ENCODE measurements around the gene SLC7A11. TPM values are rescaled to one million over a fixed set of nuclear protein-coding genes. Genes with fewer than 3 reads are reported as not detected.

SLC7A11 gene
- total and polyA plus RNA-seq, 5 donors from 2014 or later = 0.02 to 0.07 TPM; not detected in 3

DNA sequence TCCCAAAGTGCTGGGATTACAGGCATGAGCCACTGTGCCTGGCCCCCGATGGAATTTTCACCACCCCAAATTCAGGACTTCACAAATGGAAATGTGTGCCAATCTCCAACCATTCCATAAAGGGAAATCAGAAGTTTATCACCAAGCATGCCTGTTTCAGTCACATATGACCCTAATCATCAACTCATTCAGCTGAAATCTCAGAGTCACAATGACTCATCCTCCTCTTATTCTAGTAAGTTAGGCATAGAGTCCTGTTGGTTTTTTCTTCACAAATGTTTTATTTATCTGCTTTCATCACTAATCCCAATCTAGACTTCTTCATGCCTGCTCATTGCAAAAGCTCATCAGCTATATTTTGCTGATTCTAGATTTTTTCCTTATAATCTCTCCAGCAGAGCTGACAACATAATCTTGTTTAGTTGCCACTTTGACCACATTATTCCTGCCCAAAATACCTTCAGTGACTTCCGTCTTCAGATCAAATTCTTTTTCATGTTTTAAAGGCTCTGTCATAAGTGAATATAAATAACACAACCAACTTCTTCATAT, 83.3 kb downstream of the SLC7A11 start:
- H3K27me3 ChIP-seq (ENCODE audit: control insufficient read depth, insufficient read depth, low read length) = no peaks in the 10 kb centered on the region
- DNase-seq = no peak
- H3K27ac ChIP-seq (ENCODE audit: insufficient read depth, low read length, poor library complexity, severe bottlenecking) = no peak overlapping the region
- Mint-ChIP-seq H3K27ac (no peak overlapping the region), H3K27me3 (no peaks in the 10 kb centered on the region), H3K9me3 (peaks cover 0 to 10% (median 2%) of the 10 kb centered on the region in 7 donors), H3K4me1 (no peaks in the 10 kb centered on the region), H3K36me3 (no peaks in the 10 kb centered on the region), H3K4me3 (no peak overlapping the region)
- H3K36me3 ChIP-seq (ENCODE audit: control insufficient read depth, insufficient read depth, low read length) = no peaks in the 10 kb centered on the region
- H3K4me3 ChIP-seq (ENCODE audit: low read depth, low read length) = no peak overlapping the region
- H3K4me1 ChIP-seq (ENCODE audit: control insufficient read depth, insufficient read depth, low read length, poor library complexity, severe bottlenecking) = no peaks in the 10 kb centered on the region
- H3K9me3 ChIP-seq (ENCODE audit: control insufficient read depth in 2 of 2, low read length in 2 of 2) = no peaks in the 10 kb centered on the region
- no peak for ATAC-seq (ENCODE audit: low read depth in 2 of 2)

DNA sequence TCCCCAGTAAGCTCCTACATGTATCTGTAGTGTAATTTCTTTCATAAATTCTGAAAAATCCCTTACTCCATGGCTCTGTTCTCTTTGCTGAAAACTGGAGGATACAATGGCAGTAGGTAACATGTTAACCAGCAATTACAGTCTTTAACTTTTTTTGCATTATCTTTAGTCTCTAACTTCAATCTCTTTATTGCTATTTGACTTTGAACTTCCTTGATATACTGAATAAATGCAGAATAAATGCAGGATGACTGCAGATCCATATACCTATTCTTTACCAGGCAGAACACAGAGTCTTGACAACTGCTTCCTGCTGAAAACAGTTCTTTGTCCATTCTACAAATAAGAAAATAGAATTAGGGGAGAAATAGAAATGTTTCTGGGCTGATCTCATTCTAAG, 101.3 kb downstream of the SLC7A11 start:
- Histone ChIP-seq H3K27me3 (ENCODE audit: control insufficient read depth, insufficient read depth, low read length) (no peaks in the 10 kb centered on the region), H3K4me1 (ENCODE audit: control insufficient read depth, insufficient read depth, low read length, poor library complexity, severe bottlenecking) (no peaks in the 10 kb centered on the region), H3K27ac (ENCODE audit: insufficient read depth, low read length, poor library complexity, severe bottlenecking) (no peak overlapping the region), H3K4me3 (ENCODE audit: low read depth, low read length) (no peak overlapping the region), H3K36me3 (ENCODE audit: control insufficient read depth, insufficient read depth, low read length) (no peaks in the 10 kb centered on the region), H3K9me3 (ENCODE audit: control insufficient read depth in 2 of 2, low read length in 2 of 2) (no peaks in the 10 kb centered on the region)
- no peaks in the 10 kb centered on the region for H3K27me3 Mint-ChIP-seq
- no peaks in the 10 kb centered on the region for H3K36me3 Mint-ChIP-seq
- no peak overlapping the region for H3K4me3 Mint-ChIP-seq
- ATAC-seq (ENCODE audit: low read depth in 2 of 2) (no peak), DNase-seq (no peak)
- no peaks in the 10 kb centered on the region for H3K4me1 Mint-ChIP-seq
- peaks cover 0 to 17% (median 2%) of the 10 kb centered on the region in 7 donors for H3K9me3 Mint-ChIP-seq
- H3K27ac Mint-ChIP-seq = no peak overlapping the region

DNA sequence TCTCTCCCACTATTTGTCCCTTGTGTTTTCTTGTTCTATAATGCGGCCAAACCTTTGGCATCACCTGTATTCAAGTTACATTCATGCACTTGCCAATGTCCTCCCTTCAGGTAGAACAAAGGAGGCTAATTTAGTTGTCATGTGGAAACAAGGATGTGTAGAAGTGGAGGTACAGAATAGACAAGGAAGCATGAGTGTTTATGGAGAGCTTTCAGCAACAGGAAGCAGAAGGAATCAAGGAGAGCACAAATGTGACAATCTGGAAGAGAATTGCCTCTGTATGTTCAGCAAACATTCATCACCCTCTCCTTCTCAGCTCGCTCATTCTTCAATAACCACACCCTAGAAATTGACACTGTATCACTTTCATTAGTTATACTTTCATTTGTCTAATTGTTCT, 103.4 kb downstream of the SLC7A11 start:
- Histone ChIP-seq H3K4me3 (ENCODE audit: low read depth, low read length) (no peak overlapping the region), H3K27me3 (ENCODE audit: control insufficient read depth, insufficient read depth, low read length) (no peaks in the 10 kb centered on the region), H3K36me3 (ENCODE audit: control insufficient read depth, insufficient read depth, low read length) (no peaks in the 10 kb centered on the region), H3K4me1 (ENCODE audit: control insufficient read depth, insufficient read depth, low read length, poor library complexity, severe bottlenecking) (no peaks in the 10 kb centered on the region), H3K9me3 (ENCODE audit: control insufficient read depth in 2 of 2, low read length in 2 of 2) (no peaks in the 10 kb centered on the region), H3K27ac (ENCODE audit: insufficient read depth, low read length, poor library complexity, severe bottlenecking) (no peak overlapping the region)
- ATAC-seq (ENCODE audit: low read depth in 2 of 2) (no peak), DNase-seq (no peak)
- no peaks in the 10 kb centered on the region for H3K36me3 Mint-ChIP-seq
- no peak overlapping the region for H3K4me3 Mint-ChIP-seq
- peaks cover 0 to 17% (median 3%) of the 10 kb centered on the region in 7 donors for H3K9me3 Mint-ChIP-seq
- no peaks in the 10 kb centered on the region for H3K27me3 Mint-ChIP-seq
- H3K4me1 Mint-ChIP-seq = no peaks in the 10 kb centered on the region
- H3K27ac Mint-ChIP-seq = no peak overlapping the region

DNA sequence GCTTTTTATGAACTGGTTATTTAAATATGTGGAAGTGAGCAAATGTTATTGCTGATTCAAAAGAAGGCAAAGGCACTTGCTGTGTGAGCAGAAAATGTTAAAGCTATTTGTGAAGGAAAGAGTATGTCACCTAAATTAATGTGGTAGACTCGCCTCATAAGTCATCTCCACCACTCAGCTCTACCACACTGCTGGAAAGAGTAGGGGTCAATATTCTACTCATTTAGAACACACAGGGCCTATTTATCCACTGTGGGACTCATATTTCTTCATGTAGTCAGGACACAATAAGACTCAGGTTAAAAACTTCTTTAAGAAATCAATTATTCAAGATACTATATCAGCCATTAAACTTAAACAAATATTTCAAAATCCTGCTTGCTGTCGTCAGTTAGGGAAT, 106.5 kb downstream of the SLC7A11 start:
- Mint-ChIP-seq H3K9me3 (peaks cover 2 to 25% (median 8%) of the 10 kb centered on the region in 7 donors), H3K27me3 (no peaks in the 10 kb centered on the region), H3K27ac (no peak overlapping the region), H3K4me1 (no peaks in the 10 kb centered on the region), H3K36me3 (no peaks in the 10 kb centered on the region), H3K4me3 (no peak overlapping the region)
- Histone ChIP-seq H3K4me1 (ENCODE audit: control insufficient read depth, insufficient read depth, low read length, poor library complexity, severe bottlenecking) (no peaks in the 10 kb centered on the region), H3K36me3 (ENCODE audit: control insufficient read depth, insufficient read depth, low read length) (no peaks in the 10 kb centered on the region), H3K9me3 (ENCODE audit: control insufficient read depth in 2 of 2, low read length in 2 of 2) (no peaks in the 10 kb centered on the region), H3K27me3 (ENCODE audit: control insufficient read depth, insufficient read depth, low read length) (no peaks in the 10 kb centered on the region), H3K4me3 (ENCODE audit: low read depth, low read length) (no peak overlapping the region), H3K27ac (ENCODE audit: insufficient read depth, low read length, poor library complexity, severe bottlenecking) (no peak overlapping the region)
- no peak for DNase-seq
- ATAC-seq (ENCODE audit: low read depth in 2 of 2) = no peak

DNA sequence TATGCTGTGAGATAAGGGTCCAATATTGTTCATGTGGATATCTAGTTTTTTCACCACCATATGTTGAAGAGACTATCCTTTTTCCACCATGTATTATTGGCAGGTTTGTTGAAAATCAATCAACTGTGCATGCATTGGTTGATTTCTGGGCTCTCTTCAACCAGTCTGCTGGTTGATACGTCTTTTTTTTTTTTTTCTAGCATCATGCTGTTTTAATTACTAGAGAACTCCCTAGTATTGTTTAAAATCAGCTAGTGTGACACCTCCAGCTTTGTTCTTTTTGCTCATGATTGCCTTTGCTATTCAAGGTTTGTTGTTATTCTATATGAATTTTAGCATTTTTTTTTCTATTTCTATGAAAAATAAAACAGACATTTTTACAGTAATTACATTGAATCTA, 123.9 kb downstream of the SLC7A11 start:
- DNase-seq (no peak), ATAC-seq (ENCODE audit: low read depth in 2 of 2) (no peak)
- Mint-ChIP-seq H3K4me1 (no peaks in the 10 kb centered on the region), H3K36me3 (no peaks in the 10 kb centered on the region), H3K4me3 (no peak overlapping the region), H3K9me3 (peaks cover 0 to 13% (median 2%) of the 10 kb centered on the region in 7 donors), H3K27me3 (peaks cover 4% of the 10 kb centered on the region), H3K27ac (no peak overlapping the region)
- H3K36me3 ChIP-seq (ENCODE audit: control insufficient read depth, insufficient read depth, low read length) = no peaks in the 10 kb centered on the region
- no peaks in the 10 kb centered on the region for H3K27me3 ChIP-seq (ENCODE audit: control insufficient read depth, insufficient read depth, low read length)
- no peaks in the 10 kb centered on the region for H3K4me1 ChIP-seq (ENCODE audit: control insufficient read depth, insufficient read depth, low read length, poor library complexity, severe bottlenecking)
- no peak overlapping the region for H3K27ac ChIP-seq (ENCODE audit: insufficient read depth, low read length, poor library complexity, severe bottlenecking)
- H3K4me3 ChIP-seq (ENCODE audit: low read depth, low read length) = no peak overlapping the region
- no peaks in the 10 kb centered on the region for H3K9me3 ChIP-seq (ENCODE audit: control insufficient read depth in 2 of 2, low read length in 2 of 2)

DNA sequence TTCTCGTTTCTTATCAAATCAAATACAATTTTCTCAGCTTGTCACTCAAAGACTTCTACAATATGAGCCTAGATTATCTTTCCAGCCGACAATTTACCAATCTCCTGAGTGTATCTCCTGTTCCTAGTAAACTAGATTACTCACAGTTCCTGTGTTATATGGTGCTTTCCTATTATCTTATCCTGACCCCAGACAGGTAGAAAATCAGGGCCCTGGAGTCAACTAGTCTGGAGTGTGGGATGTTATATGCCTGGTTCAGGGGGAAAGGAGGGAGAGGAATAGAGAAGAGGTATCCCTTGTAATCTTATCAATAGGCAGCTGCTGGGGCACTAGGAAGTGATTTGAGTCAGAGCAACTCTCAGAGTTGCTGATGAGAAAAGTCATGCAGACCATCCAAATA, 127.1 kb downstream of the SLC7A11 start:
- no peaks in the 10 kb centered on the region for H3K9me3 ChIP-seq (ENCODE audit: control insufficient read depth in 2 of 2, low read length in 2 of 2)
- Mint-ChIP-seq H3K27me3 (peaks cover 4% of the 10 kb centered on the region), H3K27ac (no peak overlapping the region), H3K4me1 (no peaks in the 10 kb centered on the region), H3K9me3 (peaks cover 0 to 11% (median 0%) of the 10 kb centered on the region in 7 donors), H3K36me3 (no peaks in the 10 kb centered on the region), H3K4me3 (no peak overlapping the region)
- no peak for ATAC-seq (ENCODE audit: low read depth in 2 of 2)
- no peak for DNase-seq
- H3K4me1 ChIP-seq (ENCODE audit: control insufficient read depth, insufficient read depth, low read length, poor library complexity, severe bottlenecking) = no peaks in the 10 kb centered on the region
- no peak overlapping the region for H3K27ac ChIP-seq (ENCODE audit: insufficient read depth, low read length, poor library complexity, severe bottlenecking)
- H3K36me3 ChIP-seq (ENCODE audit: control insufficient read depth, insufficient read depth, low read length) = no peaks in the 10 kb centered on the region
- no peak overlapping the region for H3K4me3 ChIP-seq (ENCODE audit: low read depth, low read length)
- no peaks in the 10 kb centered on the region for H3K27me3 ChIP-seq (ENCODE audit: control insufficient read depth, insufficient read depth, low read length)

DNA sequence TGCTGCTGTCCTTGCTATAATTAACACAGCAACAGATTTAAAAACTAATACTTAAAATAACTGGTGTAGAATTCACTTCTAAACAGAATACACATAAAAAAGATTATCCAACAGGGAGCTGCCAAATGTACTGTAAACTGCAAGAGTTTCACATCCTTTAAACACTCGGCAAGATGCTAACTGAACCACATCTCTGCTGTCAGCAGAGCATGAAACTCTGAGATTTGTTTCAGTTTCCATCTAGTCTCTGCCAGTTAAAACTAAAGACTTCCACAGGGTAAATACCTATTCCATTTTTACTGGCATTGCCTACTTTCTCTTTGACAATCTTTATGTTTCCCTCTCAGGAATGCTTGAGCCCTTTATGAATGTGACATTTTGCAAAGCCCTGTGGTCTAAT, 127.7 kb downstream of the SLC7A11 start:
- Mint-ChIP-seq H3K4me3 (no peak overlapping the region), H3K27ac (no peak overlapping the region), H3K36me3 (no peaks in the 10 kb centered on the region), H3K9me3 (peaks cover 0 to 8% (median 0%) of the 10 kb centered on the region in 7 donors), H3K4me1 (no peaks in the 10 kb centered on the region), H3K27me3 (peaks cover 4% of the 10 kb centered on the region)
- DNase-seq = no peak
- no peaks in the 10 kb centered on the region for H3K4me1 ChIP-seq (ENCODE audit: control insufficient read depth, insufficient read depth, low read length, poor library complexity, severe bottlenecking)
- H3K4me3 ChIP-seq (ENCODE audit: low read depth, low read length) = no peak overlapping the region
- H3K36me3 ChIP-seq (ENCODE audit: control insufficient read depth, insufficient read depth, low read length) = no peaks in the 10 kb centered on the region
- H3K27me3 ChIP-seq (ENCODE audit: control insufficient read depth, insufficient read depth, low read length) = no peaks in the 10 kb centered on the region
- H3K27ac ChIP-seq (ENCODE audit: insufficient read depth, low read length, poor library complexity, severe bottlenecking) = no peak overlapping the region
- ATAC-seq (ENCODE audit: low read depth in 2 of 2) = no peak
- no peaks in the 10 kb centered on the region for H3K9me3 ChIP-seq (ENCODE audit: control insufficient read depth in 2 of 2, low read length in 2 of 2)
